Effector memory CD8-positive, alpha-beta T cell (primary cell): ENCODE measurements around the gene HAUS1.

Experiments used
- ATAC-seq: fragments of 150-1000 bp; cut with Tn5 transposase; replicated peaks from 2 replicates; pipeline ENCODE4 v1.10.0; 2021; ENCODE audit warnings: mild to moderate bottlenecking, moderate library complexity
- DNase-seq, 3 experiments: peaks; one replicate each; pipeline ENCODE4 v3.0.0; 2021
- H3K27ac Mint-ChIP-seq, 2 donors: one replicate each; pipeline ENCODE4 v1.8.0; 2022; ENCODE audit warnings: mild to moderate bottlenecking in 2 of 2, mixed read lengths in 2 of 2, moderate library complexity in 2 of 2
- H3K27me3 Mint-ChIP-seq, 2 donors: one replicate each; pipeline ENCODE4 v1.8.0; 2022; ENCODE audit warnings: mixed read lengths in 2 of 2
- H3K36me3 Mint-ChIP-seq: one replicate; pipeline ENCODE4 v1.8.0; 2022; ENCODE audit warnings: mild to moderate bottlenecking, moderate library complexity, mixed read lengths; ENCODE audit not compliant: insufficient read depth
- H3K4me1 Mint-ChIP-seq, 2 donors: one replicate each; pipeline ENCODE4 v1.8.0; 2022; ENCODE audit warnings: low read depth in 2 of 2, mixed read lengths in 2 of 2
- H3K4me3 Mint-ChIP-seq, 2 donors: one replicate each; pipeline ENCODE4 v1.8.0; 2022; ENCODE audit warnings: mild to moderate bottlenecking in 2 of 2, mixed read lengths in 2 of 2, moderate library complexity in 2 of 2
- H3K9me3 Mint-ChIP-seq, 2 donors: one replicate each; pipeline ENCODE4 v1.8.0; 2022; ENCODE audit warnings: mixed read lengths in 2 of 2

HAUS1 gene

GRCh38 chr18:46166261-46166970, 62.2 kb downstream of the HAUS1 start:
- DNase-seq (no peak), ATAC-seq (no peak)
- peaks cover 12 to 22% of the 10 kb centered on the region in 2 donors for H3K4me1 Mint-ChIP-seq
- H3K36me3 Mint-ChIP-seq, result peaks cover 4% of the 10 kb centered on the region
- no peaks in the 10 kb centered on the region for H3K27me3 Mint-ChIP-seq
- H3K4me3 Mint-ChIP-seq, result no peak overlapping the region
- H3K9me3 Mint-ChIP-seq, result no peaks in the 10 kb centered on the region
- no peak overlapping the region for H3K27ac Mint-ChIP-seq

GRCh38 chr18:46167971-46168370, 63.8 kb downstream of the HAUS1 start:
- H3K36me3 Mint-ChIP-seq, result peaks cover 4% of the 10 kb centered on the region
- peak overlapping the region; percentile 49 to 58 for H3K27ac Mint-ChIP-seq
- peak overlapping the region; percentile 57 to 65 for H3K4me3 Mint-ChIP-seq
- no peaks in the 10 kb centered on the region for H3K9me3 Mint-ChIP-seq
- DNase-seq, result no peak
- peak; percentile 76 for ATAC-seq
- H3K4me1 Mint-ChIP-seq, result peaks cover 11 to 17% of the 10 kb centered on the region in 2 donors
- no peaks in the 10 kb centered on the region for H3K27me3 Mint-ChIP-seq

GRCh38 chr18:46169464-46169941, 65.3 kb downstream of the HAUS1 start:
- DNase-seq (no peak), ATAC-seq (no peak)
- H3K9me3 Mint-ChIP-seq, result no peaks in the 10 kb centered on the region
- H3K27me3 Mint-ChIP-seq, result no peaks in the 10 kb centered on the region
- peaks cover 10 to 18% of the 10 kb centered on the region in 2 donors for H3K4me1 Mint-ChIP-seq
- H3K27ac Mint-ChIP-seq, result no peak overlapping the region
- H3K4me3 Mint-ChIP-seq, result no peak overlapping the region
- H3K36me3 Mint-ChIP-seq, result peaks cover 16% of the 10 kb centered on the region

GRCh38 chr18:46171331-46171730, 67.1 kb downstream of the HAUS1 start:
- H3K4me3 Mint-ChIP-seq, result peak overlapping the region in 1 of 2 donors; percentile 3
- no peaks in the 10 kb centered on the region for H3K9me3 Mint-ChIP-seq
- DNase-seq (no peak), ATAC-seq (no peak)
- H3K36me3 Mint-ChIP-seq, result peaks cover 21% of the 10 kb centered on the region
- H3K27me3 Mint-ChIP-seq, result no peaks in the 10 kb centered on the region
- H3K27ac Mint-ChIP-seq, result peak overlapping the region in 1 of 2 donors; percentile 58
- peaks cover 20 to 28% of the 10 kb centered on the region in 2 donors for H3K4me1 Mint-ChIP-seq

GRCh38 chr18:46173393-46174341, 69.5 kb downstream of the HAUS1 start:
- Mint-ChIP-seq H3K9me3 (no peaks in the 10 kb centered on the region), H3K27me3 (no peaks in the 10 kb centered on the region), H3K36me3 (peaks cover 25% of the 10 kb centered on the region), H3K27ac (peak overlapping the region; percentile 99), H3K4me1 (peaks cover 26 to 30% of the 10 kb centered on the region in 2 donors), H3K4me3 (peak overlapping the region; percentile 99 to 100)
- ATAC-seq, result peak; percentile 87
- peak; percentile 90 to 91 (median 91) for DNase-seq

- Mint-ChIP-seq H3K27me3 (no peaks in the 10 kb centered on the region), H3K4me3 (peak overlapping the region; percentile 99 to 100), H3K9me3 (no peaks in the 10 kb centered on the region), H3K4me1 (peaks cover 26 to 29% of the 10 kb centered on the region in 2 donors), H3K27ac (peak overlapping the region; percentile 99), H3K36me3 (peaks cover 25% of the 10 kb centered on the region)
- DNase-seq (peak; percentile 12 to 27 (median 13)), ATAC-seq (peak; percentile 9)
Observed at GRCh38 chr18:46174342-46175041, 70.3 kb downstream of the HAUS1 start.

- peak overlapping the region; percentile 99 to 100 for H3K4me3 Mint-ChIP-seq
- no peaks in the 10 kb centered on the region for H3K27me3 Mint-ChIP-seq
- peaks cover 30 to 31% of the 10 kb centered on the region in 2 donors for H3K4me1 Mint-ChIP-seq
- H3K9me3 Mint-ChIP-seq, result no peaks in the 10 kb centered on the region
- H3K27ac Mint-ChIP-seq, result peak overlapping the region in 1 of 2 donors; percentile 99
- peaks cover 25% of the 10 kb centered on the region for H3K36me3 Mint-ChIP-seq
- DNase-seq (no peak), ATAC-seq (no peak)
Observed at GRCh38 chr18:46176001-46176400, 71.8 kb downstream of the HAUS1 start.
